ENCODE data around the gene ATP5PD.

ATP5PD gene

DNA sequence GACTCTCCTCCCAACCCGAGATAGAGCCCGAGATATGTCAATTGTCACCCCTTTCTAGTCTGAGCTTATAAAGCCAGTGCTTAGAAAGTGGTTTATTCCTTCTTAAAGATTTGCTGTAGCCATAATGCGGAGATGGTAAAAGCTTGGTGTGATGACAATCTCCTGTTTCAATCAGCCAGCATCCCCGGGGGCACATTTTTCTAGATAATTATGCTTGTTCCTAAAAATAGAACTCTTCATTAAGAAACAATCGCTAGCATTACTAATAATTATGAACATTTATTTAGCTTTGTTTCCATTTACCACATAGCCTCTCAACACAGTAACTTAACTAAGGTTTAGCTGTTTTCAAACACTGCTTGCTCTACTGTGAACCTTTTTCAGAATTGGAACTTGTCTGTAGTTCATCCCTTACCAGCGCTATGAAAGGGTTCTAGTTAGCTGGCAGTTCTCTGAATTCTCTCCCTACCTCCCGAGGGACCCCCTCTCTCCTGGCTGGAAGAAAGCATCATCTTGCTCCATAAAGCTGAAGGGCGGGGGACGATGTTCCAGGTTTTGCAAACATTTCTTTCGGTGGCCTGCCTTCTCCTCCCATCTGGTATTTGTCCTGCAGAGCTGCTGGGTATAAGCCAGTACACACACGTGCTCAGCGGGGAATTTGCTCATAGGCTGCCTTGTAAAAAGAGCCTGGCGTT, 35.2 kb downstream of the ATP5PD start:
- Histone ChIP-seq H3K36me3 (ENCODE audit: control insufficient read depth, insufficient read depth, low read length) (no peaks in the 10 kb centered on the region), H3K79me2 (peaks cover 9% of the 10 kb centered on the region), H3K9me3 (ENCODE audit: control insufficient read depth, low read length) (no peaks in the 10 kb centered on the region), H3K4me1 (peaks cover 6% of the 10 kb centered on the region), H3K9ac (no peak overlapping the region), H3K27ac (peak overlapping the region; percentile 72), H2AFZ (peak overlapping the region; percentile 94), H3K4me2 (ENCODE audit: low read length) (peak overlapping the region; percentile 93), H3K4me3 (ENCODE audit: low read depth, low read length) (peak overlapping the region; percentile 83), H3K27me3 (ENCODE audit: control insufficient read depth, insufficient read depth, low read length) (no peaks in the 10 kb centered on the region)
- TF ChIP-seq, protein P1, sequence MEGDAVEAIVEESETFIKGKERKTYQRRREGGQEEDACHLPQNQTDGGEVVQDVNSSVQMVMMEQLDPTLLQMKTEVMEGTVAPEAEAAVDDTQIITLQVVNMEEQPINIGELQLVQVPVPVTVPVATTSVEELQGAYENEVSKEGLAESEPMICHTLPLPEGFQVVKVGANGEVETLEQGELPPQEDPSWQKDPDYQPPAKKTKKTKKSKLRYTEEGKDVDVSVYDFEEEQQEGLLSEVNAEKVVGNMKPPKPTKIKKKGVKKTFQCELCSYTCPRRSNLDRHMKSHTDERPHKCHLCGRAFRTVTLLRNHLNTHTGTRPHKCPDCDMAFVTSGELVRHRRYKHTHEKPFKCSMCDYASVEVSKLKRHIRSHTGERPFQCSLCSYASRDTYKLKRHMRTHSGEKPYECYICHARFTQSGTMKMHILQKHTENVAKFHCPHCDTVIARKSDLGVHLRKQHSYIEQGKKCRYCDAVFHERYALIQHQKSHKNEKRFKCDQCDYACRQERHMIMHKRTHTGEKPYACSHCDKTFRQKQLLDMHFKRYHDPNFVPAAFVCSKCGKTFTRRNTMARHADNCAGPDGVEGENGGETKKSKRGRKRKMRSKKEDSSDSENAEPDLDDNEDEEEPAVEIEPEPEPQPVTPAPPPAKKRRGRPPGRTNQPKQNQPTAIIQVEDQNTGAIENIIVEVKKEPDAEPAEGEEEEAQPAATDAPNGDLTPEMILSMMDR (IDR thresholded peaks at IDR 0.05) = no peak

DNA sequence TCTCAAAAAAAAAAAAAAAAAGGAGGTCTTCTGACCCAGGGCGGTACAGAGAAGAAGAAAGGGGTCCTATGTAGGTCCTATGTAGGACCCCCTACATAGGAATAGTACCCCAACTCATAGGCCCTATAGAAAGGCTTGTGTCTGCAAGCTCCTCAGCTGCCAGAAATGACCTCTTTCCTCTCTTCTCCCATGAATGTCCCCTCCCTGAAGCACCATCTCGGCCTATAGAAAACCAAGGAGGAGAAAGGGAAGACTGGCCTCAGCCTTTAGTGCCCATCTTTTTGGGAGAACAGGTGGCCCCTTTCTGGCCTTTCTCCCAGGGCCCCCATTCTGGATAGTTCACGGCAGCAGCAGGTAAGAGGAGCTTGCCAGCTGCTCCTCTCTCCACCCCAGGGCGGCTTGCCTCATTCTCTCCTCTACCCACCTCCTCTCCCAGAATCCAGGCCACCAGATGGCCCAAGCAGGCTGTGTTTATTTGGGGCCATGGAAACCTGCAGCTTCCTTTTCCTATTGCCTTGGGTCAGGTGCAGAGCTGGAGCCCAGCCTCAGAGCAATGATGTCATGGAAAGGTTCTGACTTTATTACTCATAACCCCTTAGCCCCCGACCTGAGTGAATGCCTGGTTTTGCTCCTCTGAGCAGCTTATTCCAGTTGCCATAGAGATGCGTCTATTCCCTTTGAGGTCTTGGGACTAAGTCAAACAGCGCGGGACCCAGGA, 35.9 kb downstream of the ATP5PD start:
- no peak overlapping the region for H3K4me2 ChIP-seq (ENCODE audit: low read length)
- no peak overlapping the region for H3K4me3 ChIP-seq (ENCODE audit: low read depth, low read length)
- no peak overlapping the region for H2AFZ ChIP-seq
- H3K36me3 ChIP-seq (ENCODE audit: control insufficient read depth, insufficient read depth, low read length) = no peaks in the 10 kb centered on the region
- H3K9ac ChIP-seq = no peak overlapping the region
- peaks cover 5% of the 10 kb centered on the region for H3K79me2 ChIP-seq
- H3K9me3 ChIP-seq (ENCODE audit: control insufficient read depth, low read length) = no peaks in the 10 kb centered on the region
- peaks cover 6% of the 10 kb centered on the region for H3K4me1 ChIP-seq
- TF ChIP-seq, protein P1 (IDR thresholded peaks at IDR 0.05) = no peak
- H3K27ac ChIP-seq = no peak overlapping the region
- no peaks in the 10 kb centered on the region for H3K27me3 ChIP-seq (ENCODE audit: control insufficient read depth, insufficient read depth, low read length)

DNA sequence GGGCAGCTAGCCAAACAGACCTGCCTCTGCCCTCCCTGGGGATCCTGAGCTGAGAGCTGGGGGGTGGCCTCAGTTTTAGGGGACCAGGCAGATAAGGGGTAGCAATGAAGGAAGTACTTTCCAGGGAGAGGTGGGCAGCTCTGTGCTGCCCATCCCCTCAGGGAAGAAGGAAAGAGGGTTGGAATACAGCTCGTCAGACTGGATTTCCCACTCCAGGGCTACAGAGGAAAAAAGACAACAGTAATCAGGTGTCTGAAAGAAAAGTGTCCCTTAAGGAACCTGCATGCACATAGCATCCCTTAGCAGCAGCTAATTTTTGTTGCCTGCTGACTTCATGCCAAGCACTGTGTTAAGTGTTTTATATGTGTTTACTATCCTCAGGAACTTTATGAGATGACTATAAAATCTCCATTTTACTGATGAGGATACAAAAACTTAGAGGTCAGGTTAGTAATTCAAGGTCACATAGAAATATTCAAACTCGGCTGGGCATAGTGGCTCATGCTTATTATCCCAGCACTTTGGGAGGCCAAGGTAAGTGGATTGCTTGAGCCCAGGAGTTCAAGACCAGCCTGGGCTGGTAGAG, 37.5 kb downstream of the ATP5PD start:
- Histone ChIP-seq H3K79me2 (peaks cover 5% of the 10 kb centered on the region), H2AFZ (no peak overlapping the region), H3K36me3 (ENCODE audit: control insufficient read depth, insufficient read depth, low read length) (no peaks in the 10 kb centered on the region), H3K9ac (no peak overlapping the region), H3K27me3 (ENCODE audit: control insufficient read depth, insufficient read depth, low read length) (no peaks in the 10 kb centered on the region), H3K4me2 (ENCODE audit: low read length) (no peak overlapping the region), H3K27ac (no peak overlapping the region), H3K4me3 (ENCODE audit: low read depth, low read length) (no peak overlapping the region), H3K4me1 (peaks cover 6% of the 10 kb centered on the region), H3K9me3 (ENCODE audit: control insufficient read depth, low read length) (no peaks in the 10 kb centered on the region)
- TF ChIP-seq, protein P1 (IDR thresholded peaks at IDR 0.05) = no peak

DNA sequence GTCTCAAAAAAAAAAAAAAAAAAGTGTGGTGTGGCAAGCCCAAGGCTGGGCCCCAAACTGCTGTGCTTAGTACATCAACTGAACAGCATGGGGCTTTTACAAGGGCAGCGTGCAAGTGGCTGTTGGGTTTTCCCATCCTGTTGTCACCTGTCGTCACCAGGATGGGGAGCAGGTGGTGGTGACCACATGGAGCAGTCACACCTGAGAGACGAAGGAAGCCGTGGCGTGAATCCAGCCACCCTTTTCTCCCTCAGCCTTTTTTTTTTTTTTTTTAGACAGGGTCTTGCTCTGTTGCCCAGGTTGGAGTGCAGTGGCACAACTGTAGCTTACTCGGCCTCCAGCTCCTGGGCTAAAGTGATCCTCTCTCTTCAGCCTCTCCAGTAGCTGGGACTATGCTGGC, 38.4 kb downstream of the ATP5PD start:
- Histone ChIP-seq H3K27me3 (ENCODE audit: control insufficient read depth, insufficient read depth, low read length) (no peaks in the 10 kb centered on the region), H3K9me3 (ENCODE audit: control insufficient read depth, low read length) (no peaks in the 10 kb centered on the region), H3K36me3 (ENCODE audit: control insufficient read depth, insufficient read depth, low read length) (no peaks in the 10 kb centered on the region), H3K79me2 (peaks cover 4% of the 10 kb centered on the region), H3K4me1 (peaks cover 4% of the 10 kb centered on the region), H3K9ac (no peak overlapping the region), H3K4me2 (ENCODE audit: low read length) (no peak overlapping the region), H3K27ac (no peak overlapping the region), H2AFZ (no peak overlapping the region), H3K4me3 (ENCODE audit: low read depth, low read length) (no peak overlapping the region)
- TF ChIP-seq, protein P1 (IDR thresholded peaks at IDR 0.05) = no peak

All from parathyroid adenoma (tissue), 2 donors.